Measurements from ENCODE around the gene TIMM23B. TPM values are rescaled to one million over a fixed set of nuclear protein-coding genes. Genes with fewer than 3 reads are reported as not detected.
"Not testable (repeated sequence)": the region's sequence is repeated elsewhere in the genome, so short reads cannot be mapped to it uniquely, and the experiment has no call there.

TIMM23B gene
- total and polyA plus RNA-seq, 2 of the 8 experiments (the other 6 are each of a cell fraction or from before 2014, with no cell fraction given) = 12.3 to 14.4 TPM

DNA sequence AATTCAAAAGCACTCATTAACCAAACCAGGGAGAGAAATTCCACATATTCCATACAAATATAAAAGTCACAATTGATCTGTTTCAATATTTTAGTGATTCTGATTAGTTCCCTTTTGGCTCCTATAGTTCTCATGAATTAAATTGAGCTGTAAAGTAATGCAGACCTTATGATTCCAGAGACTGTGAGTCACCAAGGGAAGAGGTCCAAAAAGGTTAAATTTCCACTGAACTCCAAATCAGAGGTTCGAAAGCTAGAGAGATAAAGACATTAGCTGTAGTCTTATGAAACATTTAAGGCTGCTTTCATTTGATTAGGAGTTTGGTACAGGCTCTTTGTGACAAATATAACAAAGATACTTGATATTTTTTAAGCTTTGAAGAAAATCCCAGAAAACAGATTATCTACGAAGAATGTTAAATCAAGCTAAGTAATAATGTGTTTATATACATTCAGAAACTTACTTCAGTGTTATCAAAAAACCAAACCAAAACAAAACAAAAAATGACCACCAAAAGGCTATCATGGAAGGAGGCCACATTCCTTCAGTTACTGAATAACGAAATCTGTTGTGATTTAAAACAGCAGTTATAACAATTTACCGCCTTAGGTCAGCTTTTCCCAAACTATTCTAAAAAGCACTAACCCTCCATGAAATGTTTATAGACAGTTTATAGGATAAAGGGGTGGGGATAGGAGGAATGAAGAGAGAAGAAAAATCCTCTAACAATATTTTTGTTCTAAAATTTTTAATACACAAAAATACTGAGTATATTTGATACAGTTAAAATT is 33.4 kb upstream of the TIMM23B start:
- DNase-seq (ENCODE audit: low read depth in 1 of 2, low spot score in 2 of 2); H3K27ac ChIP-seq (ENCODE audit: low read depth, low read length); H2BK20ac ChIP-seq (ENCODE audit: low read length); H3K23me2 ChIP-seq (ENCODE audit: low read depth, low read length); H2BK15ac ChIP-seq (ENCODE audit: low read length); H3K27me3 ChIP-seq (replicated peaks in 1 of 4; ENCODE audit: control insufficient read depth in 3 of 4, extremely low read depth in 1 of 4, insufficient read depth in 3 of 4, low read length in 3 of 4); H4K5ac ChIP-seq (ENCODE audit: insufficient read length, low read depth, low read length); H2AFZ ChIP-seq (ENCODE audit: low read length); FAIRE-seq; H3K14ac ChIP-seq (ENCODE audit: insufficient read length); H3K36me3 ChIP-seq (ENCODE audit: control insufficient read depth in 2 of 4, insufficient read depth in 4 of 4, low read length in 3 of 4); CTCF ChIA-PET (ENCODE audit: partially characterized antibody); H3K23ac ChIP-seq (ENCODE audit: insufficient read length); H2BK120ac ChIP-seq (replicated peaks; ENCODE audit: low read depth, low read length); H3K4me1 ChIP-seq (replicated peaks in 1 of 4; ENCODE audit: control insufficient read depth in 3 of 4, insufficient read depth in 4 of 4, low read length in 3 of 4); H2AK5ac ChIP-seq (ENCODE audit: low read depth, low read length); H3K79me2 ChIP-seq (ENCODE audit: control insufficient read depth in 1 of 2, insufficient read depth in 2 of 2, low read length in 2 of 2); H3K9me3 ChIP-seq (ENCODE audit: insufficient read depth in 2 of 2, low read depth in 1 of 2, low read length in 1 of 2); H2BK5ac ChIP-seq (ENCODE audit: low read depth, low read length); H3K9ac ChIP-seq (replicated peaks in 1 of 4; ENCODE audit: extremely low read depth in 1 of 4, low read depth in 3 of 4, low read length in 3 of 4); H3K18ac ChIP-seq (ENCODE audit: extremely low read depth, low read length); POLR2A ChIA-PET (ENCODE audit: partially characterized antibody); H4K20me1 ChIP-seq (replicated peaks in 1 of 2; ENCODE audit: control insufficient read depth in 1 of 2, insufficient read depth in 2 of 2, low read length in 2 of 2); H3K4me3 ChIP-seq (ENCODE audit: extremely low read depth in 1 of 4, insufficient read depth in 2 of 4, low read depth in 3 of 4, low read length in 4 of 4); H3K56ac ChIP-seq (replicated peaks; ENCODE audit: insufficient read length, low read depth, low read length); H3K4ac ChIP-seq (replicated peaks; ENCODE audit: insufficient read length, low read depth, low read length); H4K8ac ChIP-seq (ENCODE audit: extremely low read depth, insufficient read depth, low read length); H2BK12ac ChIP-seq (ENCODE audit: low read depth, low read length); H4K91ac ChIP-seq (replicated peaks; ENCODE audit: insufficient read length, low read length); H3K4me2 ChIP-seq (ENCODE audit: insufficient read depth in 1 of 2, low read depth in 2 of 2, low read length in 2 of 2); H3K79me1 ChIP-seq (ENCODE audit: low read depth, low read length): not testable (repeated sequence)
- WGBS, 2 experiments (ENCODE audit: extremely low coverage in 1 of 2, insufficient coverage in 1 of 2, insufficient read length in 1 of 2, insufficient replicate concordance in 2 of 2, low coverage in 1 of 2, low lambda C conversion rate in 2 of 2, missing lambda C conversion rate in 1 of 2) = 92% methylated on average over 4 of the region's 4 CpGs; no CpG with 5 or more reads in 1 of the 2 experiments

DNA sequence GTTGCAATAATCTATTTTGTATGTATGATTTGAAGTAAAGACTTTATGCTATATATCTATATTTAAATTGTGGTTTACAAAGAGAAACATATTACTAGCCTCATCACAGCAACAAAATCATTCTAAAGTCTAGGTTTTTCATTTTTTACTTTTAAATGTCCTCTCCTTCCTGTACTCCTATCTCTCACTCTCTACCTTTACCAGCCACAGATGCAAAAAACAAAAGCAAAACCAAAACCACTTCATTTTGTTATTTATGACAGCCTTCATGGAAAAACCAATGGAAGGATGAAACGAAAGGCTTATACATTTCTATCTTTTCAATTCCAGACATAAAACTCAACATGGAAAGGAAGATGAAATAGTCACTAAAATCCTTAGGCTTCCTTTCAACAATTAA is 31.6 kb upstream of the TIMM23B start:
- H2BK15ac ChIP-seq (ENCODE audit: low read length); H3K36me3 ChIP-seq (ENCODE audit: control insufficient read depth in 2 of 4, insufficient read depth in 4 of 4, low read length in 3 of 4); H3K9ac ChIP-seq (replicated peaks in 1 of 4; ENCODE audit: extremely low read depth in 1 of 4, low read depth in 3 of 4, low read length in 3 of 4); H2BK12ac ChIP-seq (ENCODE audit: low read depth, low read length); H4K91ac ChIP-seq (replicated peaks; ENCODE audit: insufficient read length, low read length); H2BK20ac ChIP-seq (ENCODE audit: low read length); CTCF ChIA-PET (ENCODE audit: partially characterized antibody); H2BK5ac ChIP-seq (ENCODE audit: low read depth, low read length); H3K79me2 ChIP-seq (ENCODE audit: control insufficient read depth in 1 of 2, insufficient read depth in 2 of 2, low read length in 2 of 2); H3K4me2 ChIP-seq (ENCODE audit: insufficient read depth in 1 of 2, low read depth in 2 of 2, low read length in 2 of 2); H3K23ac ChIP-seq (ENCODE audit: insufficient read length); H3K4me1 ChIP-seq (replicated peaks in 1 of 4; ENCODE audit: control insufficient read depth in 3 of 4, insufficient read depth in 4 of 4, low read length in 3 of 4); H4K20me1 ChIP-seq (replicated peaks in 1 of 2; ENCODE audit: control insufficient read depth in 1 of 2, insufficient read depth in 2 of 2, low read length in 2 of 2); H2BK120ac ChIP-seq (replicated peaks; ENCODE audit: low read depth, low read length); H3K4ac ChIP-seq (replicated peaks; ENCODE audit: insufficient read length, low read depth, low read length); H3K4me3 ChIP-seq (ENCODE audit: extremely low read depth in 1 of 4, insufficient read depth in 2 of 4, low read depth in 3 of 4, low read length in 4 of 4); H3K27me3 ChIP-seq (replicated peaks in 1 of 4; ENCODE audit: control insufficient read depth in 3 of 4, extremely low read depth in 1 of 4, insufficient read depth in 3 of 4, low read length in 3 of 4); H3K9me3 ChIP-seq (ENCODE audit: insufficient read depth in 2 of 2, low read depth in 1 of 2, low read length in 1 of 2); H3K14ac ChIP-seq (ENCODE audit: insufficient read length); H3K27ac ChIP-seq (ENCODE audit: low read depth, low read length); H3K56ac ChIP-seq (replicated peaks; ENCODE audit: insufficient read length, low read depth, low read length); DNase-seq (ENCODE audit: low read depth in 1 of 2, low spot score in 2 of 2); H3K23me2 ChIP-seq (ENCODE audit: low read depth, low read length); H4K5ac ChIP-seq (ENCODE audit: insufficient read length, low read depth, low read length); POLR2A ChIA-PET (ENCODE audit: partially characterized antibody); H4K8ac ChIP-seq (ENCODE audit: extremely low read depth, insufficient read depth, low read length); H2AFZ ChIP-seq (ENCODE audit: low read length); H3K18ac ChIP-seq (ENCODE audit: extremely low read depth, low read length); H2AK5ac ChIP-seq (ENCODE audit: low read depth, low read length); H3K79me1 ChIP-seq (ENCODE audit: low read depth, low read length); FAIRE-seq: not testable (repeated sequence)
- WGBS, 2 experiments (ENCODE audit: extremely low coverage in 1 of 2, insufficient coverage in 1 of 2, insufficient read length in 1 of 2, insufficient replicate concordance in 2 of 2, low coverage in 1 of 2, low lambda C conversion rate in 2 of 2, missing lambda C conversion rate in 1 of 2) = no CpG with 5 or more reads among the region's 1 CpG

All from H1 (cell line).